Activated T-helper 17 cell treated with anti-CD3 and anti-CD28 coated beads, Interleukin-2, amount 50 U/mL, for 72 hours (primary cell): ENCODE data around the gene SNX13. TPM values are rescaled to one million over a fixed set of nuclear protein-coding genes. Genes with fewer than 3 reads are reported as not detected.
A peak's percentile ranks its signal among the peaks of the same experiment; 100 is the strongest.

ENCODE experiments used
- ATAC-seq: fragments of 150-1000 bp; cut with Tn5 transposase; replicated peaks from 2 replicates; pipeline ENCODE4 v1.10.0; 2021; ENCODE audit warnings: mild to moderate bottlenecking, moderate library complexity
- H3K27ac Mint-ChIP-seq: one replicate; pipeline ENCODE4 v1.8.0; 2022; ENCODE audit warnings: mixed read lengths
- H3K27me3 Mint-ChIP-seq: one replicate; pipeline ENCODE4 v1.8.0; 2022; ENCODE audit warnings: mixed read lengths
- H3K36me3 Mint-ChIP-seq: one replicate; pipeline ENCODE4 v1.8.0; 2022; ENCODE audit warnings: low read depth, mild to moderate bottlenecking, mixed read lengths
- H3K4me1 Mint-ChIP-seq: one replicate; pipeline ENCODE4 v1.8.0; 2022; ENCODE audit warnings: mixed read lengths
- H3K4me3 Mint-ChIP-seq: one replicate; pipeline ENCODE4 v1.8.0; 2022; ENCODE audit warnings: mild to moderate bottlenecking, mixed read lengths
- H3K9me3 Mint-ChIP-seq: one replicate; pipeline ENCODE4 v1.8.0; 2022; ENCODE audit warnings: mixed read lengths
- total RNA-seq, 2 donors: library from RNA; stranded (reverse); gene quantifications; one replicate each; pipeline ENCODE4 v1.2.3, GENCODE V29; 2022

Gene SNX13
- total RNA-seq, 2 donors from 2014 or later: 20.6 to 23.5 TPM

GRCh38 chr7:17936321-17936720, 4.0 kb downstream of the SNX13 start:
- Mint-ChIP-seq H3K27me3 (no peaks in the 10 kb centered on the region), H3K36me3 (peaks cover 6% of the 10 kb centered on the region), H3K4me3 (no peak overlapping the region), H3K27ac (no peak overlapping the region), H3K9me3 (no peaks in the 10 kb centered on the region), H3K4me1 (peaks cover 42% of the 10 kb centered on the region)
- no peak for ATAC-seq

- Mint-ChIP-seq H3K27ac (no peak overlapping the region), H3K27me3 (no peaks in the 10 kb centered on the region), H3K4me1 (peaks cover 46% of the 10 kb centered on the region), H3K4me3 (peak overlapping the region; percentile 11), H3K9me3 (no peaks in the 10 kb centered on the region), H3K36me3 (peaks cover 6% of the 10 kb centered on the region)
- ATAC-seq: no peak
These were observed 5.6 kb downstream of the SNX13 start for GRCh38 chr7:17934612-17935240.

GRCh38 chr7:17934094-17934493, 6.2 kb downstream of the SNX13 start:
- Mint-ChIP-seq H3K36me3 (peaks cover 6% of the 10 kb centered on the region), H3K4me1 (peaks cover 43% of the 10 kb centered on the region), H3K9me3 (no peaks in the 10 kb centered on the region), H3K27ac (no peak overlapping the region), H3K4me3 (peak overlapping the region; percentile 11), H3K27me3 (no peaks in the 10 kb centered on the region)
- ATAC-seq: no peak

- no peak for ATAC-seq
- Mint-ChIP-seq H3K36me3 (peaks cover 5% of the 10 kb centered on the region), H3K27ac (no peak overlapping the region), H3K27me3 (no peaks in the 10 kb centered on the region), H3K4me3 (no peak overlapping the region), H3K4me1 (peaks cover 37% of the 10 kb centered on the region), H3K9me3 (no peaks in the 10 kb centered on the region)
These were observed 7.5 kb downstream of the SNX13 start for GRCh38 chr7:17932770-17933169.

GRCh38 chr7:17931069-17931468, 9.2 kb downstream of the SNX13 start:
- no peaks in the 10 kb centered on the region for H3K9me3 Mint-ChIP-seq
- H3K27me3 Mint-ChIP-seq: no peaks in the 10 kb centered on the region
- H3K4me1 Mint-ChIP-seq: peaks cover 37% of the 10 kb centered on the region
- ATAC-seq: no peak
- no peaks in the 10 kb centered on the region for H3K36me3 Mint-ChIP-seq
- peak overlapping the region; percentile 13 for H3K4me3 Mint-ChIP-seq
- no peak overlapping the region for H3K27ac Mint-ChIP-seq

GRCh38 chr7:17930546-17930945, 9.7 kb downstream of the SNX13 start:
- Mint-ChIP-seq H3K27me3 (no peaks in the 10 kb centered on the region), H3K4me3 (peak overlapping the region; percentile 33), H3K36me3 (no peaks in the 10 kb centered on the region), H3K9me3 (no peaks in the 10 kb centered on the region), H3K27ac (no peak overlapping the region), H3K4me1 (peaks cover 42% of the 10 kb centered on the region)
- ATAC-seq: peak; percentile 34

- Mint-ChIP-seq H3K27me3 (no peaks in the 10 kb centered on the region), H3K4me3 (peak overlapping the region; percentile 33), H3K9me3 (no peaks in the 10 kb centered on the region), H3K27ac (peak overlapping the region; percentile 9), H3K4me1 (peaks cover 40% of the 10 kb centered on the region), H3K36me3 (no peaks in the 10 kb centered on the region)
- ATAC-seq: peak; percentile 85
These were observed 10.5 kb downstream of the SNX13 start for GRCh38 chr7:17929647-17930395.

- Mint-ChIP-seq H3K27ac (no peak overlapping the region), H3K27me3 (no peaks in the 10 kb centered on the region), H3K36me3 (no peaks in the 10 kb centered on the region), H3K4me1 (peaks cover 30% of the 10 kb centered on the region), H3K9me3 (no peaks in the 10 kb centered on the region), H3K4me3 (no peak overlapping the region)
- ATAC-seq: no peak
These were observed 12.2 kb downstream of the SNX13 start for GRCh38 chr7:17928055-17928454.

GRCh38 chr7:17921857-17922416, 18.4 kb downstream of the SNX13 start:
- H3K4me1 Mint-ChIP-seq: peaks cover 28% of the 10 kb centered on the region
- H3K36me3 Mint-ChIP-seq: no peaks in the 10 kb centered on the region
- no peaks in the 10 kb centered on the region for H3K9me3 Mint-ChIP-seq
- no peak for ATAC-seq
- H3K27ac Mint-ChIP-seq: no peak overlapping the region
- H3K4me3 Mint-ChIP-seq: no peak overlapping the region
- H3K27me3 Mint-ChIP-seq: no peaks in the 10 kb centered on the region

GRCh38 chr7:17917842-17918241, 22.5 kb downstream of the SNX13 start:
- Mint-ChIP-seq H3K27me3 (no peaks in the 10 kb centered on the region), H3K4me3 (no peak overlapping the region), H3K4me1 (peaks cover 28% of the 10 kb centered on the region), H3K9me3 (no peaks in the 10 kb centered on the region), H3K36me3 (no peaks in the 10 kb centered on the region), H3K27ac (no peak overlapping the region)
- no peak for ATAC-seq

- H3K27ac Mint-ChIP-seq: no peak overlapping the region
- no peak for ATAC-seq
- H3K4me3 Mint-ChIP-seq: no peak overlapping the region
- H3K9me3 Mint-ChIP-seq: no peaks in the 10 kb centered on the region
- H3K27me3 Mint-ChIP-seq: no peaks in the 10 kb centered on the region
- H3K4me1 Mint-ChIP-seq: peaks cover 25% of the 10 kb centered on the region
- H3K36me3 Mint-ChIP-seq: no peaks in the 10 kb centered on the region
These were observed 23.5 kb downstream of the SNX13 start for GRCh38 chr7:17916786-17917185.

GRCh38 chr7:17915796-17916195, 24.5 kb downstream of the SNX13 start:
- peaks cover under 1% of the 10 kb centered on the region for H3K36me3 Mint-ChIP-seq

GRCh38 chr7:17915168-17915567, 25.1 kb downstream of the SNX13 start:
- no peak overlapping the region for H3K27ac Mint-ChIP-seq

More at GRCh38 chr7:17915796-17916195, 24.5 kb downstream of the SNX13 start:
- Mint-ChIP-seq H3K27ac (no peak overlapping the region), H3K4me3 (no peak overlapping the region), H3K27me3 (no peaks in the 10 kb centered on the region), H3K9me3 (no peaks in the 10 kb centered on the region), H3K4me1 (peaks cover 15% of the 10 kb centered on the region)
- ATAC-seq: no peak

GRCh38 chr7:17913250-17913649, 27.0 kb downstream of the SNX13 start:
- Mint-ChIP-seq H3K4me3 (no peak overlapping the region), H3K27ac (no peak overlapping the region), H3K9me3 (peaks cover 5% of the 10 kb centered on the region), H3K27me3 (no peaks in the 10 kb centered on the region), H3K4me1 (peaks cover 22% of the 10 kb centered on the region), H3K36me3 (peaks cover 10% of the 10 kb centered on the region)
- ATAC-seq: no peak

More at GRCh38 chr7:17915168-17915567, 25.1 kb downstream of the SNX13 start:
- peaks cover 13% of the 10 kb centered on the region for H3K4me1 Mint-ChIP-seq
- H3K9me3 Mint-ChIP-seq: peaks cover 5% of the 10 kb centered on the region
- peaks cover 6% of the 10 kb centered on the region for H3K36me3 Mint-ChIP-seq
- no peaks in the 10 kb centered on the region for H3K27me3 Mint-ChIP-seq
- no peak for ATAC-seq
- H3K4me3 Mint-ChIP-seq: no peak overlapping the region
